NCI-H2227 treated with DMSO at 0.1 percent for 48 hours (cell line): ENCODE measurements around the gene LY9.

Experiments used
- DNase-seq: peaks from one replicate; lab custom pipeline; 2025; lab: John Stamatoyannopoulos, UW

Gene LY9, protein sequence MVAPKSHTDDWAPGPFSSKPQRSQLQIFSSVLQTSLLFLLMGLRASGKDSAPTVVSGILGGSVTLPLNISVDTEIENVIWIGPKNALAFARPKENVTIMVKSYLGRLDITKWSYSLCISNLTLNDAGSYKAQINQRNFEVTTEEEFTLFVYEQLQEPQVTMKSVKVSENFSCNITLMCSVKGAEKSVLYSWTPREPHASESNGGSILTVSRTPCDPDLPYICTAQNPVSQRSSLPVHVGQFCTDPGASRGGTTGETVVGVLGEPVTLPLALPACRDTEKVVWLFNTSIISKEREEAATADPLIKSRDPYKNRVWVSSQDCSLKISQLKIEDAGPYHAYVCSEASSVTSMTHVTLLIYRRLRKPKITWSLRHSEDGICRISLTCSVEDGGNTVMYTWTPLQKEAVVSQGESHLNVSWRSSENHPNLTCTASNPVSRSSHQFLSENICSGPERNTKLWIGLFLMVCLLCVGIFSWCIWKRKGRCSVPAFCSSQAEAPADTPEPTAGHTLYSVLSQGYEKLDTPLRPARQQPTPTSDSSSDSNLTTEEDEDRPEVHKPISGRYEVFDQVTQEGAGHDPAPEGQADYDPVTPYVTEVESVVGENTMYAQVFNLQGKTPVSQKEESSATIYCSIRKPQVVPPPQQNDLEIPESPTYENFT

GRCh38 chr1:160795951-160796383, at the start of gene LY9:
LY9 (plus strand) TSS chr1:160796174; CDS start chr1:160796188, 14 bp downstream.
- DNase-seq = no peak

GRCh38 chr1:160746836-160747500, 49.0 kb upstream of the LY9 start:
- no peak for DNase-seq

DNA sequence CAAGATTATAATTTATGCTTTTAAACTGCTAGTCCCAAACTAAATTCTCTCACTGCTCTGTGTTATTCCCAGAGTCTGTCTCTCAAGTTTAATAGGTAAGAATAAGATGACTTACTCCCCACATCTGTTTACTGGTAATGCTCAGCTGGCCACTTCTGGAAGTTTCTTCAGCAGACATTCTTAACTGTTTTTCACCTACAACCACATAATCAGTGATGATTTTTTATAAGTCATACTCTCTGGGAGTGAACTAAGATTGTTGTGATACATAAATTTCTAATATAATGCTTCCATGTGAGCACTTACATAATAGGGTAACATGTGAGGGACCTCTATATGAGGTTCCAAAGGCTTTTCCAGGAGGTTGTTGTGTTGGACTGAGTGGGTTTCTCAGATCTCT, 48.3 kb upstream of the LY9 start:
- no peak for DNase-seq

DNA sequence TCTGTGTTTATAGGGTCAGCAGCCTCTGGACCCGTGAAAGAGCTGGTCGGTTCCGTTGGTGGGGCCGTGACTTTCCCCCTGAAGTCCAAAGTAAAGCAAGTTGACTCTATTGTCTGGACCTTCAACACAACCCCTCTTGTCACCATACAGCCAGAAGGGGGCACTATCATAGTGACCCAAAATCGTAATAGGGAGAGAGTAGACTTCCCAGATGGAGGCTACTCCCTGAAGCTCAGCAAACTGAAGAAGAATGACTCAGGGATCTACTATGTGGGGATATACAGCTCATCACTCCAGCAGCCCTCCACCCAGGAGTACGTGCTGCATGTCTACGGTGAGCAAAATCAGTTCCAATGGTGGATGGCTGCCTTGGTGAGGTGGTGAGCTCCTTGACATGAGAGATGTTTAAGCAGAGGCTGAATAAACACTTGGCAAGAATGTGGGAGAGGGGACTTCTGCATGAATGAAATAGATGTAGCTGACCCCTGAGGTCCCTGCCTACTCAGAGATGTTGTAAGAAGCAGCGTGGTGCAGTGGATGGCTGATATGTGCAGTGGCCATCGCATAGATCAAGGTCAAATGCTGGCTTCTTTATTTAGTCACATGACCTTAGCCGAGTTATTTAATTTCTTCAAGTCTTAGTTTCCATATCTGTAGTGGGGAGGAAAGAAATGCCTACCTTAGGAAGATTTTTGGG, 47.6 kb upstream of the LY9 start:
- DNase-seq = no peak

GRCh38 chr1:160748878-160749269, 47.1 kb upstream of the LY9 start:
- DNase-seq = no peak

DNA sequence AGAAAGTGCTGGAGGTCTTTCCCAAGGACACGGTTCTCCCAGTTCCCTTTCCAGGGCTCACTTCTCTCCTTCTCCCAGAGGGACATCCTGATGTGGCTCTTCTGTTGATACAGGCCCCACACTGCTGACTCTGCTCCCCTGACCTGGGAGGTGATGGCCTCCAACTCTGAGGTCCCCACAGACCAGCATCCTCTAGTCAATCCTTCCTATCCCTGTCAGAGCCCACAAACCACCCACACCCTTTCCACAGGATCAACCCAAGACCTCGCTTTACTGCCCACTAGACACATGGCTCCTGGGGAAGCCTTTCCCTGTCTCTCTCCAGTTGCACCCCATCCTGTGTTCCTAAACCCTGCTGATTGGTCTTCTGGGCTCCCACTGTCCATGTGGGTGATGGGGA, 45.4 kb upstream of the LY9 start:
- DNase-seq = no peak

- no peak for DNase-seq
These were observed 43.6 kb upstream of the LY9 start for GRCh38 chr1:160752406-160752805.

GRCh38 chr1:160752924-160753323, 43.0 kb upstream of the LY9 start:
- no peak for DNase-seq

DNA sequence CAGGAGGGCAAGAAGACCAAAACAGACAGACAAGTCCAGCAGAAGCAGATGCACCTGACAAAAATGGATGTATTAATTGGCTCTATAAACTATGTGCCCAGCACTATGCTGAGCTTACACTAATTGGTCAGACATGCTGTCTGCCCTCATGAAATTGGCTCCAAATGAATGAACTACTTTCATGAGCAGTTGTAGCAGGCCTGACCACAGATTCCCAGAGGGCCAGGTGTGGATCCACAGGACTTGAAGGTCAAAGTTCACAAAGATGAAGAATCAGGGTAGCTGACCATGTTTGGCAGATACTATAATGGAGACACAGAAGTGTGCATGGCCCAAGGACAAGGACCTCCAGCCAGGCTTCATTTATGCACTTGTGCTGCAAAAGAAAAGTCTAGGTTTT, 42.4 kb upstream of the LY9 start:
- no peak for DNase-seq

DNA sequence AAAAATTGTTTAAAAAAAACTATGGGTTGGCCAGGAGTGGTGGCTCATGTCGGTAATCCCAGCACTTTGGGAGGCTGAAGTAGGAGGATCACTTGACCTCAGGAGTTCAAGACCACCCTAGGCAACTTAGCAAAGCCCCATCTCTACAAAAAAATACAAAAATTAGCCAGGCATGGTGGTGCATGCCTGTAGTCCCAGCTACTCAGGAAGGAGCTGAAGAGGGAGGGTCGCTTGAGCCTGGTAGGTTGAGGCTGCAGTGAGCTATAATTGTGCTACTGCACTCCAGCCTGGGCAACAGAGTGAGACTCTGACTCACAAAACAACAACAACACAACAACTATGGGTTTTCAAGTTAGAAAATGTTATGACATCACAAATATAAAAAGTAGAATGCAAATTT, 40.5 kb upstream of the LY9 start:
- no peak for DNase-seq

- DNase-seq = no peak
These were observed 39.8 kb upstream of the LY9 start for GRCh38 chr1:160755911-160756848.

DNA sequence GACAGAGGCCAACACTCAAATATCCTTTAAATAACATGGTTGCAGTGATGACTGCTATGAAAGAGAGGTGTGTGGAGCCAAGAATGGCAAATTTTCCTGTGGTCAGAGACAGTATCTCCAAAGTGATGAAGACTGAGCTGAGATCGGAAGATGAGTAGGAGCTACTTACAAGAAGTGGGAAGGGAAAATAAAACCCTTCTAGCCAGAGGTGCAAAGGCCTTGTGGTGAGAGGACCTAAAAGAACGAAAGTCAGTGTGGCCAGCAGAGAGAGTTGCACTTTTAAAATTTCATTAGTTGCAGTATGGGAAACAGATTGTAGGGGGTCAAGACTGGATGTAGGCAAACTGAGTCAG, 39.1 kb upstream of the LY9 start:
- no peak for DNase-seq

DNA sequence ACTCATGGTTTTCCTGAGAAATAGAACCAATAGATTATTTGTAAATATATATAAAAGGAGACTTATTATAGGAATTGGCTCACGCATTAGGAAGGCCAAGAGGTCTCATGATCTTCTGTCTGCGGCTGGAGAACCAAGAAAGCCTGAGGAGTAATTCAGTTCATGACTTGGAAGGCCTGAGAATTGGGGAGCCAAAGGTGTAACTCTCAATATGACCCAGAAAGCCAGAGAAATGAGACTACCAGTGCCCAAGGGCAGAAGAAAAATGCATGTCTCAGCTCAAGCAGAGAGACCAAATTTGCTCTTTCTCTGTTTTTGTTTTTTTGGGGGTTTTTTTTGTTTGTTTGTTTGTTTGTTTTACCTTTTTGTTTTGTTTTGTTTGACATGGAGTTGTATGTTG, 37.5 kb upstream of the LY9 start:
- no peak for DNase-seq

GRCh38 chr1:160759740-160760139, 36.2 kb upstream of the LY9 start:
- no peak for DNase-seq

GRCh38 chr1:160761046-160761445, 34.9 kb upstream of the LY9 start:
- no peak for DNase-seq

- DNase-seq = no peak
These were observed 34.1 kb upstream of the LY9 start for GRCh38 chr1:160761886-160762285.

DNA sequence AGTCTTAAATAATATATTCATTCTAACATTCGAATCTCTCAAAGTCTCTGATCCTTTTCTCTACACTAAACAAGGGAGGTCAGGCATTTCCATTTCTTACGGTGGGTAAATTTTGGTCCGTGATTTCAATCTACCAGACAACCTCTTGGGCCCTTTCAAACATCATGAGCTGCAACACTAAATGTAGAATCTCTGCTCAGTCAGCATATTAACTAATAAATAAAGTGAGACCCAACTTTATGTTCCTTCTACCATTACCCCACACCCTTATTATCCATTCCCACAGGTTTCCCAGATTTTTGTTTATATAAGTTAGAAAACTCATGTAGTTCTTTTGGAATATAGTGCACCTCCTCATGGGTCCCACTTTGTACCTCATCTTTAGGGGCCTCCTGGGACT, 32.0 kb upstream of the LY9 start:
- no peak for DNase-seq

DNA sequence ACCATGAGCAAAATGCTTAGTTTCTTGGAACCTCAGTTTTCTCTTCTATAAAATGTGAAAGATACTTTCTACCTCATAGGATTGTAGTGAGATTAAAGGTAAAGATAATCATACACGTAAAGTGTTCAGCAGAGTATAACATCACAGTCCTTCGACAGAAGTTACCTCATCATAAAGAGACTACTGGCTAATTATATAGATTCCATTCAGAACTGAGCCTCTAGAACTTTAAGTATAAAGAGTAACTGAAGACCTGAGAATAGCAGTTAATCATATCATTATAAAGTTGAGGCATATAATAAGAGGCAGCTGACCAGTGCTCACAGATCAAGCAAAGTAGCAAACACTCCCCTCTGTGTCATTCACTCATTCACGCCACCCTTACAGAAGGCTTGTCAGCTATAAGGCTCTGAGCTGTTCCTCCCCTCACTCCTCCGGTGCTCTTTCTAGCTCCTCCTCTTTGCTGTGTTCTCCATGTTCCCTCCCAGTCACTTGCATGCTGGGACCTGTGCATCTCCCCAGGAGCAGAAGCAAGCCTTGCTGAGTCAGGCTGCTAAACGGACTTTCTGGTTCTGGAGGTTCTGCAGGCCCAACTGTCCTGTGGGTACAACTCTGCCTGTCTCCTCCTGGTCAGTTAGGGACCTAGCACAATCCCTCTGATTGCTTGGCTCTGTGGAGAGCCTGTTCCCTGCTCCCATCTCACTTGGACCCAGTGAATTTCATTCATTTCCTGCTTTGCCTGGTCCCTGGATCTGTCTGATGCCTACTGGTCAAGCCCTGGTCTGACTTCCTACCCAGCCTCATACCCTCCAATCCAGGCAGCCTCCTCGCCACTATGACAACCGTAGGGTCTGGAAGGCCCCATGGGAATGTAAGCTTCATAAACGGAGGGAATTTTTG, 28.3 kb upstream of the LY9 start:
- DNase-seq = no peak

- no peak for DNase-seq
These were observed 27.7 kb upstream of the LY9 start for GRCh38 chr1:160768295-160768657.

- no peak for DNase-seq
These were observed 23.6 kb upstream of the LY9 start for GRCh38 chr1:160772331-160772730.

GRCh38 chr1:160773093-160773492, 22.9 kb upstream of the LY9 start:
- DNase-seq = no peak
